ENCODE results near the gene RNF43. TPM values are rescaled to one million over a fixed set of nuclear protein-coding genes. Genes with fewer than 3 reads are reported as not detected.

RNF43 gene
- polyA plus RNA-seq, result 29.9 TPM
- long read RNA-seq, donor 1, result 0 reads
- long read RNA-seq, donor 2, full-length matches to known transcripts, result 2 of 2 reads
- long read RNA-seq, donor 2, partial matches to known transcripts, result 0 of 2 reads
- long read RNA-seq, donor 2, other reads (novel, unspliced or antisense), result 0 of 2 reads
- long read RNA-seq, donor 3, result 0 reads
- long read RNA-seq, donor 4, result 0 reads
- long read RNA-seq, donor 5, full-length matches to known transcripts, result 1 of 1 reads
- long read RNA-seq, donor 5, partial matches to known transcripts, result 0 of 1 reads
- long read RNA-seq, donor 5, other reads (novel, unspliced or antisense), result 0 of 1 reads
- long read RNA-seq, donor 6, full-length matches to known transcripts, result 1 of 1 reads
- long read RNA-seq, donor 6, partial matches to known transcripts, result 0 of 1 reads
- long read RNA-seq, donor 6, other reads (novel, unspliced or antisense), result 0 of 1 reads
- long read RNA-seq, donor 7, result 0 reads
- long read RNA-seq, donor 8, full-length matches to known transcripts, result 2 of 2 reads
- long read RNA-seq, donor 8, partial matches to known transcripts, result 0 of 2 reads
- long read RNA-seq, donor 8, other reads (novel, unspliced or antisense), result 0 of 2 reads
- long read RNA-seq, donor 9, full-length matches to known transcripts, result 2 of 2 reads
- long read RNA-seq, donor 9, partial matches to known transcripts, result 0 of 2 reads
- long read RNA-seq, donor 9, other reads (novel, unspliced or antisense), result 0 of 2 reads
- long read RNA-seq, donor 10, result 0 reads
- long read RNA-seq, donor 11, full-length matches to known transcripts, result 1 of 1 reads
- long read RNA-seq, donor 11, partial matches to known transcripts, result 0 of 1 reads
- long read RNA-seq, donor 11, other reads (novel, unspliced or antisense), result 0 of 1 reads

GRCh38 chr17:58417300-58418092, at the start of gene RNF43:
TSS of gene RNF43 (minus strand) at chr17:58417534. CDS start at chr17:58415577, 1,957 bp downstream.
- Histone ChIP-seq H3K27me3 (ENCODE audit: control insufficient read depth, insufficient read depth, low read length) (no peaks in the 10 kb centered on the region), H3K9me3 (ENCODE audit: control insufficient read depth, low read depth, low read length) (no peaks in the 10 kb centered on the region), H3K4me3 (ENCODE audit: low read length) (peak within 1 kb of the TSS; percentile 52), H3K36me3 (ENCODE audit: control insufficient read depth, insufficient read depth, low read length) (no peaks in the 10 kb centered on the region), H3K4me1 (ENCODE audit: control insufficient read depth, insufficient read depth, low read length) (peaks cover 8% of the 10 kb centered on the region), H3K27ac (ENCODE audit: low read length) (peak within 1 kb of the TSS; percentile 79)
- peak; percentile 99 to 100 for DNase-seq
- 0% methylated on average over 1 of the region's 8 CpGs for WGBS (ENCODE audit: insufficient coverage, low lambda C conversion rate)

- H3K4me3 ChIP-seq (ENCODE audit: low read length), result no peak overlapping the region
- no peaks in the 10 kb centered on the region for H3K9me3 ChIP-seq (ENCODE audit: control insufficient read depth, low read depth, low read length)
- DNase-seq, result no peak
Measured at GRCh38 chr17:58455491-58455890, 38.2 kb upstream of the RNF43 start.

GRCh38 chr17:58452738-58453137, 35.4 kb upstream of the RNF43 start:
- Histone ChIP-seq H3K36me3 (ENCODE audit: control insufficient read depth, insufficient read depth, low read length) (no peaks in the 10 kb centered on the region), H3K27ac (ENCODE audit: low read length) (no peak overlapping the region), H3K27me3 (ENCODE audit: control insufficient read depth, insufficient read depth, low read length) (no peaks in the 10 kb centered on the region), H3K9me3 (ENCODE audit: control insufficient read depth, low read depth, low read length) (no peaks in the 10 kb centered on the region), H3K4me1 (ENCODE audit: control insufficient read depth, insufficient read depth, low read length) (no peaks in the 10 kb centered on the region), H3K4me3 (ENCODE audit: low read length) (no peak overlapping the region)
- no peak for DNase-seq
- no CpG with 5 or more reads among the region's 1 CpG for WGBS (ENCODE audit: insufficient coverage, low lambda C conversion rate)

More at GRCh38 chr17:58455491-58455890, 38.2 kb upstream of the RNF43 start:
- no peaks in the 10 kb centered on the region for H3K4me1 ChIP-seq (ENCODE audit: control insufficient read depth, insufficient read depth, low read length)
- no peak overlapping the region for H3K27ac ChIP-seq (ENCODE audit: low read length)
- H3K27me3 ChIP-seq (ENCODE audit: control insufficient read depth, insufficient read depth, low read length), result no peaks in the 10 kb centered on the region
- H3K36me3 ChIP-seq (ENCODE audit: control insufficient read depth, insufficient read depth, low read length), result no peaks in the 10 kb centered on the region

- no peak overlapping the region for H3K27ac ChIP-seq (ENCODE audit: low read length)
- no CpG with 5 or more reads among the region's 9 CpGs for WGBS (ENCODE audit: insufficient coverage, low lambda C conversion rate)
- no peaks in the 10 kb centered on the region for H3K36me3 ChIP-seq (ENCODE audit: control insufficient read depth, insufficient read depth, low read length)
- no peaks in the 10 kb centered on the region for H3K9me3 ChIP-seq (ENCODE audit: control insufficient read depth, low read depth, low read length)
- DNase-seq, result peak; percentile 58 to 67
- H3K4me3 ChIP-seq (ENCODE audit: low read length), result no peak overlapping the region
- no peaks in the 10 kb centered on the region for H3K27me3 ChIP-seq (ENCODE audit: control insufficient read depth, insufficient read depth, low read length)
- no peaks in the 10 kb centered on the region for H3K4me1 ChIP-seq (ENCODE audit: control insufficient read depth, insufficient read depth, low read length)
Measured at GRCh38 chr17:58447039-58447975, 30.0 kb upstream of the RNF43 start.

- no CpG with 5 or more reads among the region's 6 CpGs for WGBS (ENCODE audit: insufficient coverage, low lambda C conversion rate)
- no peak overlapping the region for H3K4me3 ChIP-seq (ENCODE audit: low read length)
- no peaks in the 10 kb centered on the region for H3K9me3 ChIP-seq (ENCODE audit: control insufficient read depth, low read depth, low read length)
- H3K27ac ChIP-seq (ENCODE audit: low read length), result no peak overlapping the region
- H3K36me3 ChIP-seq (ENCODE audit: control insufficient read depth, insufficient read depth, low read length), result no peaks in the 10 kb centered on the region
- no peaks in the 10 kb centered on the region for H3K27me3 ChIP-seq (ENCODE audit: control insufficient read depth, insufficient read depth, low read length)
- H3K4me1 ChIP-seq (ENCODE audit: control insufficient read depth, insufficient read depth, low read length), result no peaks in the 10 kb centered on the region
- DNase-seq, result no peak
Measured at GRCh38 chr17:58446086-58446485, 28.8 kb upstream of the RNF43 start.

- Histone ChIP-seq H3K9me3 (ENCODE audit: control insufficient read depth, low read depth, low read length) (no peaks in the 10 kb centered on the region), H3K36me3 (ENCODE audit: control insufficient read depth, insufficient read depth, low read length) (no peaks in the 10 kb centered on the region), H3K27ac (ENCODE audit: low read length) (no peak overlapping the region), H3K4me3 (ENCODE audit: low read length) (no peak overlapping the region), H3K27me3 (ENCODE audit: control insufficient read depth, insufficient read depth, low read length) (no peaks in the 10 kb centered on the region), H3K4me1 (ENCODE audit: control insufficient read depth, insufficient read depth, low read length) (no peaks in the 10 kb centered on the region)
- no CpG with 5 or more reads among the region's 5 CpGs for WGBS (ENCODE audit: insufficient coverage, low lambda C conversion rate)
- no peak for DNase-seq
Measured at GRCh38 chr17:58436805-58437239, 19.5 kb upstream of the RNF43 start.

GRCh38 chr17:58436245-58436644, 18.9 kb upstream of the RNF43 start:
- H3K36me3 ChIP-seq (ENCODE audit: control insufficient read depth, insufficient read depth, low read length), result no peaks in the 10 kb centered on the region
- no peak for DNase-seq
- H3K27ac ChIP-seq (ENCODE audit: low read length), result no peak overlapping the region
- no peaks in the 10 kb centered on the region for H3K27me3 ChIP-seq (ENCODE audit: control insufficient read depth, insufficient read depth, low read length)
- no peaks in the 10 kb centered on the region for H3K4me1 ChIP-seq (ENCODE audit: control insufficient read depth, insufficient read depth, low read length)
- no peaks in the 10 kb centered on the region for H3K9me3 ChIP-seq (ENCODE audit: control insufficient read depth, low read depth, low read length)
- no peak overlapping the region for H3K4me3 ChIP-seq (ENCODE audit: low read length)

- no peak for DNase-seq
- H3K27ac ChIP-seq (ENCODE audit: low read length), result no peak overlapping the region
- 78% methylated on average over 3 of the region's 7 CpGs for WGBS (ENCODE audit: insufficient coverage, low lambda C conversion rate)
- no peaks in the 10 kb centered on the region for H3K9me3 ChIP-seq (ENCODE audit: control insufficient read depth, low read depth, low read length)
- no peaks in the 10 kb centered on the region for H3K27me3 ChIP-seq (ENCODE audit: control insufficient read depth, insufficient read depth, low read length)
- H3K4me3 ChIP-seq (ENCODE audit: low read length), result no peak overlapping the region
- no peaks in the 10 kb centered on the region for H3K4me1 ChIP-seq (ENCODE audit: control insufficient read depth, insufficient read depth, low read length)
- H3K36me3 ChIP-seq (ENCODE audit: control insufficient read depth, insufficient read depth, low read length), result no peaks in the 10 kb centered on the region
Measured at GRCh38 chr17:58432806-58433573, 15.7 kb upstream of the RNF43 start.

- no peaks in the 10 kb centered on the region for H3K4me1 ChIP-seq (ENCODE audit: control insufficient read depth, insufficient read depth, low read length)
- no peaks in the 10 kb centered on the region for H3K27me3 ChIP-seq (ENCODE audit: control insufficient read depth, insufficient read depth, low read length)
- no peak overlapping the region for H3K27ac ChIP-seq (ENCODE audit: low read length)
- no peaks in the 10 kb centered on the region for H3K36me3 ChIP-seq (ENCODE audit: control insufficient read depth, insufficient read depth, low read length)
- no peak for DNase-seq
- WGBS (ENCODE audit: insufficient coverage, low lambda C conversion rate), result 96% methylated on average over 3 of the region's 3 CpGs
- H3K9me3 ChIP-seq (ENCODE audit: control insufficient read depth, low read depth, low read length), result no peaks in the 10 kb centered on the region
- no peak overlapping the region for H3K4me3 ChIP-seq (ENCODE audit: low read length)
Measured at GRCh38 chr17:58427807-58428206, 10.5 kb upstream of the RNF43 start.
